T47D (cell line): Measurements from ENCODE around the gene RAB3GAP1.

Source experiments
- DNase-seq, 2 experiments: peaks; one replicate each; pipeline versions ENCODE4 v3.0.0 to v3.0.0-alpha.2; 2011 to 2012; ENCODE audit warnings: low read depth in 1 of 2, low spot score in 1 of 2
- JUND ChIP-seq: IDR thresholded peaks from 2 replicates; pipeline ENCODE4 v1.6.1; 2012; ENCODE audit warnings: low read depth
- in situ Hi-C: cut with HindIII; loops from 2 replicates; pipeline ENCODE4 v1.10.0; 2016; ENCODE audit warnings: low sequenced_read_pairs, low pct_unique_long_range_greater_than_20kb

The RAB3GAP1 gene

DNA sequence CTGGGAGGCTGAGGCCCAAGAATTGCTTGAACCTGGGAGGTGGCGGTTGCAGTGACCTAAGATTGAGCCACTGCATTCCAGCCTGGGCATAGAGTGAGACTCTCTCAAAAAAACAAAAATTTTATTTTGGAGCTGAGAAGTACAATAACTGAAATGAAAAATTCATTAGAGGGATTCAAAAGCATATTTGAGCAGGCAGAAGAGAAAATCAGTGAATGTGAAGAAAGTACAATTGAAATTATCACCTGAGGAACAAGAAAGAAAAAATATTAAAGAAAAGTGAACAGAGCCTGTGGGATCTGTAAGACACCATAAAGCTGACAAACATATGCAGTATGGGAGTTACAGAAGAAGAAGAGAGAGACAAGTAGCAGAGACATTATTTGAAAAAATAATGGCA is 137.1 kb downstream of the RAB3GAP1 start:
- in situ Hi-C loops: no loop called here
- TF ChIP-seq JUND: no peak
- DNase-seq: no peak

DNA sequence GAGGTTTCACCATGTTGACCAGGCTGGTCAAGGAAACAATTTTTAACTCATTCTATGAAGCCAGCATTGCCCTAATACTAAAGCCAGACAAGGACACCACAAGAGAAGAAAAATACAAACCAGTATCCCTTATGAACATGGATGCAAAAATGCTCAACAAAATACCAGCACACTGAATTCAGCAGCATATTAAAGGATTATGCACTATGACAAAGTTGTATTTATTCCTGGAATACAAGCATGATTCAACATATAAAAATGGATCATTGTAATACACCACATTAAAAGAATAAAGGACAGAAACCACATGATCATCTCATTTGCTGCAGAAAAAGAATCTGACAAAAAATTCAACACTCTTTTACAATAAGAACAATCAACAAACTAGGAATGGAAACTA is 138.7 kb downstream of the RAB3GAP1 start:
- no peak for TF ChIP-seq JUND

DNA sequence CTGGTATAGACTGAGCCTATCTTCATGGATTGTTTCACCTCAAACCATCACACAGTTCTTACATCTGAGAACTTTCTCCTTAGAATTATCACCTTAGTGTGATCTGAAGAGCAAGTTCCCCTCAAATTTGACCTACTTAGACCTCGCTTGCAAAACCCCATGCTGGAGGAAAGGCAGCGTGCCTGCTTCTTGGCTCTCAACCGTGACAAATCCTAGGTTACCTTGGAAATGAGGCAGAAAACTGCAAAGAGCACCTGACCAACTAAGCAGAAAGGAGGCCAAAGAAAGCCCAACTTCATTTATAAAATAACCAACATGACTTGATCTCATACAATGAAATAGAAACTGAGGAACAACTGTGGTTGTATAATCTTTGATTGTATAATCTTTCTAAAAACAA is 146.4 kb downstream of the RAB3GAP1 start:
- no peak for TF ChIP-seq JUND
- in situ Hi-C loops: no loop called here
- DNase-seq: no peak

More for the DNA sequence above, 138.7 kb downstream of the RAB3GAP1 start:
- in situ Hi-C loops: no loop called here
- DNase-seq: no peak

DNA sequence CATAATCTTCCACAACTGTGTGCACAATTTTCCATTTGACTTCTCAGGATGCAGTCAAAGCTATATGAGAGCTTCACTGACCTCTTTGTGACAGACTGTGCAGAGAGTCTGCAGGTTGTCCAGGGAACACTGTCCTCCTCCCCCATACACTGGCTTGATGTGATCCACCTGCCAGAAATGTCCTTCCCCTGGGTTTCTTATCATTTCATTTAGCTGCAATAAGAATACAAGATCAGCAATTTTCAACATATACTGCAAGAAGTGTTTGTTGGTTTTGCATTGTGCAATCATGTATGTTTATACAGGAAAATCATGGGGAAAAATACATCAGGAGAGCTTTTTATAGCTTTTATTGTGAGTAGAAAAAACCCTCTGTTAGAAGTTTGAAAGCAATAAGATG is 150.7 kb downstream of the RAB3GAP1 start:
- in situ Hi-C loops: no loop called here
- DNase-seq: no peak
- TF ChIP-seq JUND: no peak

DNA sequence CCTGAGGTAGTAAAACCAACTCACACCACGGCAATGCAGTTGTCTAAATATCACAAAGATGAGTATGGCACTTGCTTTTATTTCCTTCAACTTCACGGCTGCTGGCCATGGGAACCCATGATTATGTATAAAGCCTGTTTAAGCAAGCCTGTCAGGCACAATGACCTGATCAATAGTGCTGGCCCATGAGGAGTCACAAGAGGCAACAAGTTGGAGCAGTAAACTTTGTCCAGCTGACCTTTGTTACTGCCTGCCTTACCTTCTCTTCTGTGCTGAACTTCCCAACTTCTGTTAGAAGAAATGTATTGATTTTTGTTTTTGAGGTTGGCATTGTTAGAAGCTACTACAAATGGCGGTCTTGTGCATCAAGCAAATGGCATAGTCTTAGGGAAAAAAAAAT is 151.9 kb downstream of the RAB3GAP1 start:
- TF ChIP-seq JUND: no peak
- in situ Hi-C loops: no loop called here
- no peak for DNase-seq

DNA sequence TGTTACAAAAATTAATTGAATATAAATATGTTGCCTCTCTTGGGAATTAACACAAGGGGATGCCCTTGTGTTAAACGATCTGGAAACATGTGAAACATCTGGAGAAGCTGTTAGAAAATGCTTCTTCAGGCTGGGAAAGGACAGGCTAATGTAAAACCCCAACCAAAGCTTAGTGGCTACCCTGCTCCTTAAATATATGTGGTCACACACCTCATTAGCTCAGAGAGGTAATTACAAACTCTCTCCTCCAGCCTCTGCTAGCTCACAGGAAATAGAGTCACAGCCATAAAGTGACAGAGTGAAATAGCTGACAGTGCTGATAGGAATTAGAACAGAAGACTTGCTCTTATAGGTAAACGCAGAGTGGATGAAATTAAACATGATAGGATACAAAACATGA is 155.9 kb downstream of the RAB3GAP1 start:
- DNase-seq: no peak
- no peak for TF ChIP-seq JUND
- in situ Hi-C loops: no loop called here

DNA sequence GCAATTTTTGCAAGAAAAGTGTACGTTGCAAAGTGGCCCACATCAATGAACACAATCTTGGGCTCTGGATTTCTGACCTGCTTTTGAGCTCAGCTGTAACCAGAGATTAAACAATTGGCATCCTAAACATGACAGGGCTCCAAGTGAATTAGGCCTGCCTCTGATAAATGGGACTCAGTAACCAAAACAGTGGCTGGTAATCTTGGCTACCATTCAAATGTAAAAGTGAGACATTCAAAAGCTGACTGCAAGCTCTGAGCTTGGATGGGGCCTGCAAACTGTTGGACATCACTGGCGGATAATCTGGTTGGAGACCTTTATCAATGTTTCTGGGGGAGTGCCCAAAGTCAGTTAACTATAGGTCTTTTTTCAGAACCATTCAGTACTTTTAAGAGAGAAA is 160.7 kb downstream of the RAB3GAP1 start:
- in situ Hi-C loops: no loop called here
- DNase-seq: no peak
- TF ChIP-seq JUND: no peak

DNA sequence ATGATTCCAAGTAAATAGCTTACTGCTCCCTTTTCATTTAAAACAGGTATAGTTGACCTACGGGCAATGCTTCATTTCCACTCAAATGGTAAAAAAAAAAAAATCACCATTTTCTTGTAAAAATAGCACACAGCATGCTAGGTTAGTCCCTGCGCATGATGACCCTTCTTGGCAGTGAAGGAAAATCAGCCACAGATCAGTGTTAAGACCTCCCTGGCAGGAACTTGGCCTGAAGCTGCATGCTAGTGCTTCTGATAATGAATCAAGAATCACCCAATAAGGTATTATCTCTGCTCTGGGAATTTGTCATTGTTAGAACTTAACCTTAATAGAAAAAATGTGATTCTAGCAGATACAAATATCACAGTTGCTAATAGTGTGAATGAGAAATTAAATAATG is 166.3 kb downstream of the RAB3GAP1 start:
- in situ Hi-C loops: no loop called here
- no peak for TF ChIP-seq JUND
- no peak for DNase-seq

DNA sequence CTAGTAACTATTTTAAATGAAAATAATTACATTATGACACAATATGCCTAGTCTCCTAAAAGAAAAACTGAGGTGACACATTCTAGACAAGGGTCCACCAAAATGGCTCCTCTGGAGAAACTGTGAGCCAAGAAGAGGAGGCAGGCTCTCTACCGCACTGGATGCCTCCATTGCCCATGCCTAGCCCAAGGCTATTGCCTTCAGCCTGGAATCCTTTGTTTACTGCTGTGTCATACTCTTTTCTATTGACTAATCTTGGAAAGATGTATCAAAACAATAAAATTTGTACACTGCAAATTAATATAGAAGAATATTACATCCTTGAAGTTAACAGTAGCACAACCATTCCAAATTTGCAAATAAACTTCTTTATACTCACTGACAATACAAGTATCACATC is 167.1 kb downstream of the RAB3GAP1 start:
- no peak for TF ChIP-seq JUND
- in situ Hi-C loops: no loop called here
- no peak for DNase-seq
